Stimulated activated CD4-positive, alpha-beta T cell treated with anti-CD3 and anti-CD28 coated beads, Interleukin-2, amount 100 ng/mL, for 4 hours (primary cell): ENCODE measurements around the gene SORD.
"Not testable (repeated sequence)": the region's sequence is repeated elsewhere in the genome, so short reads cannot be mapped to it uniquely, and the experiment has no call there.

Experiments
- DNase-seq: peaks from one replicate; pipeline ENCODE4 v3.0.0-alpha.2; 2020; ENCODE audit warnings: low read depth

Gene SORD

DNA sequence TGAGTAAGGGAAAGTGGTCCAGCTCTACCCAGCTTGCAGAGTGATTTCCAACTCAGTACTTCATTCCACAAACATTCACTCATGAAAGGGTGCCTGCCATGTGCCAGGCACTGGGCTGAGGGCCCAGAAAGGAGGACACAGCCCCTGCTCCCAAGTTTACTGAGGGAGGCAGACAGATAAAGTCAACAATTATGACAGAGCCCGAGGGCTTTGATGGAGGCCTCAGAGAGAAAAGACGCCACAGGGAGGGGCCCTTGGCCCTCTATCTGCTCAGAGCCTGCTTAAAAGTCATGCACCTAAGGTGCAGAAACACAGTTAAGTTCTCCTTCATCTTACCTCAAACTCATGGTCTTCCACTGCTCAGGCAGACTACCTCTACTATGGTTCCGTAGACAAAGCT, 1.7 kb downstream of the SORD start:
- DNase-seq, result not testable (repeated sequence)

DNA sequence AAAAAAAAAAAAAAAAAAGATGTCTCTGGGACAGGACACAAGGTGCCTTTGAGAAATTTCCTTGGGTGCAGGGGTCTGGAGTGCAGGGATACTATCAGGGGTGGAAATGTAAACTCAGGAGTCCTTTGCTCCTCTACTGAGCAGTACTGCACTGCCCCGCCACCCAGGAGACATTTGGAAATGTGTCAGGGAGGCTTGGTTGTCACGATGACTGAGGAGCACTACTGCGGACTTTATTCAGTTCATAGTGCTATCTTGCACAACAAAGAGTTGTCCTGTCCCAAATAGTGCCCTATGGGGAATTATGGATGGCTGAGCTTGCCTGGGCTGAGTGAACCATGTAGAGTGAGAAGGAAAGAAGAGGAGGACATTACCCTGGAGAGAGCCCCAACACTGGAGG, 2.6 kb downstream of the SORD start:
- not testable (repeated sequence) for DNase-seq

DNA sequence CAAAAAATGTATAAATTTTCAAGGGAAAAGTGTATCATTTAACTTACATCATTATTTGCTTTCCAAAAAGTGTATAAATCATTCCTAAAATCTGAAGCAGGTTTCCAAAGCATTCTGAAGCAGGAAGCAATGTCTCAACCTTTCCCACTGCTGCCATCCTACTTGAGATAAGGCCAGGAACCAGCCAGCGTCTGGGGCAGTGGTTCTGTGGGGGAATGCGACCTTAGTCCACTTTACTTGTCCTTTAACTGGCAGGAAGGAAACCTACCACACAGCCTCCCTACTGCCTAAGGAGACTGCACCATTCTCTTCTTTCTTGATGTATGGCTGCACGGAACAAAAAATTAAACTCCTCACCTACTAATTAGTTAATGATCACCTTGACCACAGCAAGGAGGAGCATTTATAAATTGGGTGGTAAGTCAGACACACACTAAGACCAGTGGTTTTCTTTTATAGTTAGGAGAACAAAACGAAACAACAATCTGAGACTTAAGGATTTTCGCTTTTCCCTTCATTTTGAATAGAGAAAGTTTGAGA, 3.7 kb downstream of the SORD start:
- DNase-seq, result no peak

DNA sequence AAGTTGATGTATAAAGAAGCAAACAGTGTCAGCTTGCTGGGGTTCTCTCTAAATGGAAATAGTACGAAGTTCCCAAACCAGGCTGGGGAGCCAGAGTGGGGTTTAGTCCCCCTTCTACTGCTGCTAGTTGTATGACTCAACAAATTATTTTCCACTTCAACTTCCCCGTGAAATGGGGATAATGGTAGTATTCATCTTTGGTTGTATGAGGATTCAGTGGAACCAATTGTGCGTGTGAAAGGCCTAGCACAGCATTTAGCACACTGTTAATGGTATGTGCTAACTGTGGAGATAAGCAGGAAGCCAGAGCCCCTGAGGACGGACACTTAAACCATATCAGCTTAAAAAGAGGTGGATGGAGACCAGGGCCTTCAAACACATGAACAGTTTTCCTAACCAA, 4.2 kb downstream of the SORD start:
- DNase-seq, result no peak

DNA sequence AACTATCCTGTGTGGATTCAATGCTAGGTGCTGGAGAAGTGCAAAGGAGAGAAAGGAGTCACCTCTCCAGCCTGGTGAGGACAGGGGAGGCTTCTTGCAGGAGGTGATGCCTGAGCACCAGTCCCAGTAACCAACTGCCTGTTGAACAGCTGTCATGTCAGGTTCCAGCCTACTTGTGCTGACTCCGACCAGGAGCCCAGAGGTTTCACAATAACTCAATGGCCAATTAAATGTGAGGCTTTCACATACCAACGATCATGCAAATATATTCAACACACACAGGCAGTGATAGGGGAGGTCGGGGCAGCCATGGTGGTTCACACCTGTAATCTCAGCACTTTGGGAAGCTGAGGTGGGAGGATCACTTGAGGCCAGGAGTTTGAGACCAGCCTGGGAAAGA, 7.7 kb downstream of the SORD start:
- DNase-seq, result no peak

DNA sequence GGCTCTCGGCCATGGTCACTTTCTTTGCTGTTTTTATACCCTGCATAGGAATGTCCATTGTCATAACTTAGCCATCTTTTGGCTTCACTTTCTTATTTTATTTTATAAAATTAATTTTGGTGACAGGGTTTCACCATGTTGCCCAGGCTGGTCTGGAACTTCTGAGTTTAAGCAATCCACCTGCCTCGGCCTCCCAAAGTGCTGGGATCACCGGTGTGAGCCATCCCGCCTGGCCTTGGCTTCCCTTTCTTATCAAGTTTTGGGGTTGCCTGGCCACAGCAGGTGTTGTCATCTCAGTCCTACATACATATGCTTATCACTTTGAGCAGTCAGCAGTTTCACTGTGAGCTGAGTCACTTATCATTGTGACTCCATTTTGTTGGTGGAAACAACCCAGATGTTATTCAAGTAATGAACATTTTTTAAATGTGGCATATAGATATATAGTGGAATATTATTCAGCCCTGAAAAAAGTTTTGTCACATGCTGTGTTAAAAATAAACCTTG, 8.6 kb downstream of the SORD start:
- DNase-seq, result not testable (repeated sequence)

DNA sequence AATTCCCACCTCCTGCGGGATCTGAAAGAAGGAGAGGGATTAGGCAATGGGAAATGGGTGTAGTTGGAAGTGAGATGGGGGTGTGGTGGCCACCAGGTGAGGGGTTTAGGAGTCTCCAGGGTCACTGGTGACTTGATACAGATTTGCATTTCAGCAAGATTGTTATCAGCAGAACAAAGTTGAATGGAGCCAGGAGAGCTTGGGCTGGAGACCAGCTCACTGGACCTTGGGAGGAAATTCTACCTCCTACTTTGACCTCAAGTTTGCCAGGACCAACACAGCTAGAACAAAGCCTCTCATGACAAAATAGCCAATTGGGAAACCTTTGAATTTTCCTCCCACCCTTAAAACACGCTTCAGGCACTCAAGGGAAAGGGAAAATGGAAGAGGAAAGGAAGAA, 9.5 kb downstream of the SORD start:
- DNase-seq, result not testable (repeated sequence)

DNA sequence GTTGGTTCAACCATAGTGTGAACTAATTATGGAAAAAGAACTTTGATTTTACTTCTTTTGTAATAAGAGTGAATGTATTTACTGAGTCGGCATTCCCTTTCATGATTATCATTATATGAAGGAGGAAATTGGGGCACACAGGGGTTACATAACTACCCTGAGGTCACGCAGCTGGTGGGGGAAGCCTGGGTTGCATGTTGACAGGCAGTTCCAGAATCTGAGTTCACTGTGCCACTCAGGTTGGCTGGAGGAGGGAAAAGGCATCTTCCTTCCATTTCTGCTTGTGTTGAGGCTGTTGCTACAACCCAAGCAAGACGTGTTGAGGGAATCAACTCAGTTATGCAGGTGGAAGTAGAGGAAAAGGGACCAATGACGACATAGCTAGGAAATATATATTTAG, 11.1 kb downstream of the SORD start:
- not testable (repeated sequence) for DNase-seq

DNA sequence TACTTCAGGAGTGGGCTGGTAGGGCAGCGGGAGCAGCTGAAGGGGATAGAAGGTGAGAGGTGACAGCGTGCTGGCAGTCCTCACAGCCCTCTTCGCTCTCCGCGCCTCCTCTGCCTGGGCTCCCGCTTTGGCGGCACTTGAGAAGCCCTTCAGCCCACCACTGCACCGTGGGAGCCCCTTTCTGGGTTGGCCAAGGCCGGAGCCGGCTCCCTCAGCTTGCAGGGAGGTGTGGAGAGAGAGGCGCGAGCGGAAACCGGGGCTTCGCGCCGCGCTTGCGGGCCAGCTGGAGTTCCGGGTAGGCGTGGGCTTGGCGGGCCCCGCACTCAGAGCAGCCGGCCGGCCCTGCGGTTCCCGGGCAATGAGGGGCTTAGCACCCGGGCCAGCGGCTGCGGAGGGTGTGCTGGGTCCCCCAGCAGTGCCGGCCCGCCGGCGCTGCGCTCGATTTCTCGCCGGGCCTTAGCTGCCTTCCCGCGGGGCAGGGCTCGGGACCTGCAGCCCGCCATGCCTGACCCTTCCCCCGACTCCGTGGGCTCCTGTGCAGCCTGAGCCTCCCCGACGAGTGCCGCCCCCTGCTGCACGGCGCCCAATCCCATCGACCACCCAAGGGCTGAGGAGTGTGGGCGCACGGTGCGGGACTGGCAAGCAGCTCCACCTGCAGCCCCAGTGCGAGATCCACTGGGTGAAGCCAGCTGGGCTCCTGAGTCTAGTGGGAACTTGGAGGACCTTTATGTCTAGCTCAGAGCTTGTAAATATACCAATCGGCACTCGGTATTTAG, 11.8 kb downstream of the SORD start:
- DNase-seq, result not testable (repeated sequence)

DNA sequence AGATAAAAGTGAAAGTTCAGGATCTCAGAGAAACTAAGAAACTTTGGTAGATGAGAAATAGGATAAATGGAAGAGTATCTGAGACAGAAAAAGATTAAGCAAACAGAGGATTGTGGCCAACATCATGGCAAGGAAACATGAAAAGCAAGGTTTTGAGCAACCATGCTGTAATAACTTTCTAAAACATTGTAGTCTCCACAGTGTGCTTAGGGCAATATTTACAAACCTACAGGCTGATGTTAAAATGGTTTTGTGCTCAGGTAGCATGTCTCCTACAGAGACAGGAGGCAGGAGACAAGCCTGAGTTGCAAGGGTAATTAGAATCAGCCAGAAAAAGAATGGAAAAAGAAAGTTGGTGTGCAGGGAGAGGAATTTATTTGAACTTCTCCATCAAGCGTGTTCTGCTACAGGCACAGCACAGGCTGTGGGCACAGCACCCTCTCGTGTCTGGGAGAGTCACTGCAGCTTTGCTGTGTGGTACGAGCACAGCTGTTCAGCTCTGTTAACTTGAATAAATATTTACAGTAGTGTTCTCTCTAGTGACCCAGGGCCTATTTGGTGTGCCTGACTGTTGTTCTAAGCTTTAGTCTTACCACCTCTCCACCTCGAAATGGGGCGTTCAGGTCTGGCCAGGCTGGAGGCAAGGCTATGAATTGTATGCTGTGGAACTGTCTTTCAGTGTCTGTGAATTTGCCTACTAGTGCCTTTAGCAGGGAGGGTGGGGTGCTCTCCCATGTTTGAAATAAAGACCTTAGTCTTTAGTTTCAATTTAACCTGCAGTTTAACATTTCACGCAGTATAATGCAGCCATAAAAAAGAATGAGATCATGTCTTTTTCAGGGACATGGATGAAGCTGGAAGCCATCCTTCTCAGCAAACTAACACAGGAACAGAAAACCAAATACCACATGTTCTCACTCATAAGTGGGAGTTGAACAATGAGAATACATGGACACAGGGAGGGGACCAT, 14.1 kb downstream of the SORD start:
- peak; percentile 54 for DNase-seq

DNA sequence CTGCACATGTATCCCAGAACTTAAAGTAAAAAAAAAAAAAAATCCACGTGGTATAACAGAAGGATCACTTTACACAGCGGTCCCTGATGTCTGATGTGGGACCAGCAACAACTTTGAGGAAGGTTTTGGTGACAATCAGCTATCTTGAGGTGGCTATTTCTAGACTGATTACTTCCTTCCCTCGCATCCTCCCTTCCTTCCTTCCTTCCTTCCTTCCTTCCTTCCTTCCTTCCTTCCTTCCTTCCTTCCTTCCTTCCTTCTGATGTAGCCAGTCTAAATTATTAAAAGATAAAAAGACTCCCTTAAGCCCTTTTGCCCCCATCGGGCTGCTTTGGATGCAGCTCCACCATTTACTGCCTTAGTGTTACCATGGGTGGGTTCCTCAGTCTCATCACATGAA, 14.9 kb downstream of the SORD start:
- DNase-seq, result no peak

DNA sequence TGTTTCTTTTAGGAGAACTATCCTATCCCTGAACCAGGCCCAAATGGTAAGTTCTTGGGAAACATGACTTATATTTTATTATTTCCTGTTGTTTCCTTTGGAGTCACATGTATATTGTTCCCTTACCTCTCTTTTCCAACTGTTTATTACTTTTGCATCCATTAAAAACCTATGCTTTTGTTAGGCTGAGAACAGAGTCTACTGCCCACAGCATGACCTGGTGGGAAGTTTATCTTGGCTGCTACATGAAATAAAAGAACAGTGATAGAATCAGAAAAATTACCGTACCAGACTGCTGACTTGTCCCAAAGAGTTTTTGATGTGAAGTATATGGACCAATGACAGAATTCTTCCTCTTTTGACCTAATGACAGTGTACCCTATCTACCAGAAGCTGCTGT, 17.4 kb downstream of the SORD start:
- DNase-seq, result not testable (repeated sequence)

DNA sequence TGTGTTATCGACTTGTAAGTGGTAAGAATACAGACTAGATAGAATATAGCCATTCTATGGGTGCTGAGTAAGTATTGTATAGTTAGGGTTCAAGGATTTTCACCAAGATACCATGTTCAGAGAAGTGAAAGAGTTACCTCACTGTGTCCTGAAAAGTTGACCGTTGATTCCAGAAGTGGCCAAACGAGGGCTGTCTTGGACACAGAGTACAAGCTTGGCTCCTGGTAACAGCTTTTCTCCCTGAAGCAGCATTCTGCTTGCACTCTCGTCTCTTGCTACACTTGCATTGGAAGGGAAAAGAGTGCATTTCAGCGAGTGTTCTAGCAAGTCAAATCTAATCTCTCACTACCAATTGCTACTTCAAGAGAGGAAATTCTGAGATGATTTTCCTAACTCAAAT, 18.5 kb downstream of the SORD start:
- DNase-seq, result not testable (repeated sequence)

DNA sequence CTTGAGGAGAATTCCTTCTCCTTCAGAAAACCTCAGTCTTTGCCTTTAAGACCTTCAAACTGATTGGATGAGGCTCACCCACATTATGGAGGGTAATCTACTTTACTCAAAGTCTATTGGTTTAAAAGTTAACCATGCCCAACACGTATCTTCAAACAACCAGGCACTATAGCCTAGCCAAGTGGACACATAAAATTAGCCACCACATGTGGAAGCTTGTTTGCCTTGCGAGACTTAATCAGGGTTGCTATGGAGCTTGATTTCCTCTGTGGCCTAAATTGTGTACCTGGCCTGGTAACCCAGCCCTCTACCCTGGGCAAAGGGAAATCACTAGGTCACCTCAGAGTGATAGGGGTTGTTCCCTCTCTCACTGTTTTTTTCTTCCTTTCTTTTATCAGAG, 19.9 kb downstream of the SORD start:
- DNase-seq, result not testable (repeated sequence)

DNA sequence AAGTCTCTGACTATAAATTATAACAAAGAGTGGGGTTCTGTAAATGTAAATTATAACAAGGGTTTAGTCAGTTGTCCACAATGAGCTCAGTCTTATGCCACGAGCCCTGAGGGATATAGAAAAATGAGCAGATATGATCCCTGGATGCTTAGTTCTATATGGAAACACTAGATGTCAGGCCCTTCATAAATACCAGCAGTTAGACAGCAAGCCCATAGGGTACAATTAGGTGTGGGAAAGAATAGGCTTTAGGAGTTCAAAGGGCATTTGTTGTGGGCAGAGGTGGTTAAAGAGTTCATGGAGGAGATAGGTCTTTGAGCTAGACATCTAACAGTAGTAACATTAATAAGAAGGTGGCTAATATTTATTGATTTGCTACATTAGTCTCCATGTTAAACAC, 21.3 kb downstream of the SORD start:
- DNase-seq, result not testable (repeated sequence)

DNA sequence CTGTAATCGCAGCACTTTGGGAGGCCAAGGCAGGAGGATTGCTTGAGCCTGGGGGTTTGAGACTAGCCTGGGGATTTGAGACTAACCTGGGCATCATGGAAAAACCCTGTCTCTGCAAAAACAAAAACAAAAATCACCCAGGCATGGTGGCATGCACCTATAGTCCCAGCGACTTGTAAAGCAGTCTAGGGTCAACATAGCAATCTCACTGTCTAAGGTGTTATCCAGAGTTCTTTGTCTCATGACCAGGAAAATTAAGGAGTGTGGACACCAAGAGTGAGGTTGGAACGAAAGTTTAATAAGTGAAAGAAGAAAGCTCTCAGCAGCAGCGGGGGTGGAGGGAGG, 25.4 kb downstream of the SORD start:
- DNase-seq, result not testable (repeated sequence)

DNA sequence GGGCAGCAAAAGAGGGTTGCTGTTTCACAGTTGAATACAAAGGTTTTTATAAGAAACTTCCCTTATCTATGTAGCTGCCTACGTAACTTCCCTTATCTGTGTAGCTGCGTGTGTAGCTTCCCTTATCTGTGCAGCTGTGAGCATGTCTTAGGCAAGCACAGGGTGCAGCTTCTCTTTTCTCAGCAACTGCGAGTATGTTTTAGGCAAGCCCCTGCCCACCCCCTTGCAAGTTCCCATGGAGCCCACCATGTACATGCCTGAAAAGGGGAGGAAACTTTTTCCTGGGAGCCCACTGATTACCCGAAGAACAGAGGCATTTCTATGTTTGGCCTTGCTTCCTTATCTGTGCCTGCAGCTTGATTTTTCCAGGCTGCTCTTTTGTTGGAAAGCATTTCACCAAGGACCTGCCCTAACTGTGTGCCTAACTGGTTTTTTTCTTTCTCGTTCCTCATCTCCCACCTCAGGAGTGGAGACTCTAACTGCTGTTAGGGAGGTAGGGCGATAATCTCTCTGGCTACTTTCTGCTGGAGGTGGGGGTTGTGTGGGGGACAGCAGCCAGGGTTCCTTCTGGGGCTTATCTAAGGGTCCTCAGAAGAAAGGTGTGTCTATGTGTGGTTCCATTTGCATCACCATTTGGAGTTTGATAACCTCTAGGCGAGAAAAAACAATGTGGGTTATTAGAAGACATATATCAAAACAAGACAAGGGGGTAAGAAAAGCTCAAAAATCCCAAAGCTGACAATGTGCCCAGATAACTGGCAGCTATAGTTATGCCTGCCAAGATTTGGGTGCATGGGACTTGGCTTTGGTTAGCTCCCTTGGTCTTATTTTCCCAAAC, 26.0 kb downstream of the SORD start:
- DNase-seq, result no peak

DNA sequence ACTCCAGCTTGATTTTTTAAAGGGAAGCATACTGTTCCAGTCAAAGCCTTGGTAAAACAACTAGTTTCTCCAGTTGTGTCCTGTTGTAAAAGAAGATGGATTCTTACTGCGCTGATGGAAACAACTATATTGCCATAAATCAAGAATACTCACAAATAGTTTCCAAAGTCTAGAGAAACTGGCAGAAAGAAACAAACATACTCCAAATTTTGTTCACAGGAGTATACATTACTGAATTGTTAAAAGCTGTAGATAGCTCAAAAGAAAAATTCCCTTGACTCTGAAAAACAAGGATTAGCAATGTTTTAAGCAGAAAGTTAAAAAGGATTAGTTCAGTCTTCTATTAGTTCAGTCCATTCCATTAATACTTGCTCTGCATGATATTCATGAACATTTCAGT, 27.6 kb downstream of the SORD start:
- no peak for DNase-seq

DNA sequence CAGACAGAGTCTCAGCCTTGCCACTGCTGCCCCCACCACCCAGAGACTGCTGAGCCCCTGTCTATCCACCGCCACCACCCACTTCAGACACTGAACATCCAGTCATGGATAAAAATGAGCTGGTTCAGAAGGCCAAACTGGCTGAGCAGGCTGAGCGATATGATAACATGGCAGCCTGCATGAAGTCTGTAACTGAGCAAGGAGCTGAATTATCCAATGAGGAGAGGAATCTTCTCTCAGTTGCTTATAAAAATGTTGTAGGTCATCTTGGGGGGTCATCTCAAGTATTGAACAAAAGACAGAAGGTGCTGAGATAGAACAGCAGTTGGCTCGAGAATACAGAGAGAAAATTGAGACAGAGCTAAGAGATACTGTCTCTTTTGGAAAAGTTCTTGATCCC, 29.7 kb downstream of the SORD start:
- not testable (repeated sequence) for DNase-seq

DNA sequence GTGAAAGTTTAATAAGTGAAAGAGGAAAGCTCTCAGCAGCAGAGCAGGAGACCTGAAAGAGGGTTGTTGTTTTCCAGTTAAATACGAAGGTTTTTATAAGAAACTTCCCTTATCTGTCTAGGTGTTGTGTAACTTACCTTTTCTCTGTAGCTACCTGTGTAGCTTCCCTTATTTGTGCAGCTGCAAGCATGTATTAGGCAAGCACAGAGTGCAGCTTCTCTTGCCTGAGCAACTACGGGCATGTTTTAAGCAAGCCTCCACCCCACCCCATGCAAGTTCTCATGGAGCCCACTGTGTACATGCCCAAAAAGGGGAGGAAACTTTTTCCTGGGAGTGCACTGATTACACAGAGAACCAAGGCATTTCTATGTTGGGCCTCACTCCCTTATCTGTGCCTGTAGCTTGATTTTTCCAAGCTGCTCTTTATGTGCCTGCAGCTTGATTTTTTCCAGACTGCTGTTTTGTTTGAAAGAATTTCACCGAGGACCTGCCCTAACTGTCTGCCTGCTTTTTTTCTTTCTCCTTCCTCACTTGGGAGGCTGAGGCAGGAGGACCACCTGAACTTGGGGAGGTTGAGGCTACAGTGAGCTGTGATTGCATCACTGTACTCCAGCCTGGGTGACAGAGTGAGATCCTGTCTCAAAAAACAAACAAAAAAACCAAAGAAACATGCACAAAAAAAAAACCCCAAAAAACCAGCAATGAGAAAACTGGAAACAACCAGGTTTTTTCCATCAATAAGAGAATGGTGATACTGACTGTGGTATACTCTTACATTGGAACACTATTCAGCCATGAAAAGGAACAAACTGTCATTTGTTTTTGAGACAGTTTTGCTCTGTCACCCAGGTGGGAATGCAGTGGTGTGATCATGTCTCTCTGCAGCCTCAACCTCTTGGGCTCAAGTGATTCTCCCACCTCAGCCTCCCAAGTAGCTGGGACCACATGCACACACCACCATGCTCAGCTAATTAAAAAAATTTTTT, 36.0 kb downstream of the SORD start:
- not testable (repeated sequence) for DNase-seq
